K562 (cell line): ENCODE results near the gene DTWD2.

ENCODE experiments used
- CBX1 ChIP-seq: sonication (generic); IDR thresholded peaks from 2 replicates; pipeline ENCODE4 v1.6.1; 2016; ENCODE audit warnings: antibody characterized with exemption, low read depth, mild to moderate bottlenecking
- EZH2 ChIP-seq: IDR thresholded peaks from 2 replicates; pipeline ENCODE4 v1.6.1; 2012; ENCODE audit warnings: low read depth, mild to moderate bottlenecking, inconsistent platforms, low read length, borderline replicate concordance
- FIP1L1 ChIP-seq: fragments of 200-400 bp; formaldehyde crosslinking; IDR thresholded peaks from 2 replicates; pipeline ENCODE4 v1.6.1; 2018; ENCODE audit warnings: mild to moderate bottlenecking, low read depth, low read length; ENCODE audit not compliant: poor library complexity, severe bottlenecking
- FOXA1 ChIP-seq: fragments of 450-650 bp; IDR thresholded peaks from 2 replicates; pipeline ENCODE4 v1.6.1; 2016; ENCODE audit warnings: mild to moderate bottlenecking, borderline replicate concordance
- GABPA ChIP-seq: fragments of 200-800 bp; sonication (Bioruptor generic); conservative IDR thresholded peaks from 2 replicates; pipeline ENCODE4 v1.6.1; 2016; ENCODE audit warnings: low read depth, missing genetic modification characterization, missing compliant biosample characterization
- HCFC1 ChIP-seq: IDR thresholded peaks from 2 replicates; pipeline ENCODE4 v1.6.1; 2012; ENCODE audit warnings: low read depth, low read length, improper control_type of control experiment
- NONO ChIP-seq, 2 experiments: fragments of 200-400 bp in 1 of 2; fragments of 450-650 bp in 1 of 2; formaldehyde crosslinking in 1 of 2; IDR thresholded peaks; 2 replicates each; pipeline ENCODE4 v1.6.1; 2017; ENCODE audit warnings: low read depth in 2 of 2, mild to moderate bottlenecking in 2 of 2, moderate library complexity in 2 of 2, low read length in 1 of 2
- SMAD3 ChIP-seq: fragments of 450-650 bp; formaldehyde crosslinking; conservative IDR thresholded peaks from 2 replicates; pipeline ENCODE4 v1.4.0; 2020; ENCODE audit warnings: mild to moderate bottlenecking
- ZNF384 ChIP-seq: IDR thresholded peaks from 2 replicates; pipeline ENCODE4 v1.6.1; 2012; ENCODE audit warnings: low read depth, low read length, improper control_type of control experiment
- TF ChIP-seq, protein P1 (sequence below), 3 experiments: IDR thresholded peaks in 2 of 3; conservative IDR thresholded peaks in 1 of 3; 2 replicates each; pipeline ENCODE4 v1.5.1; 2011 to 2012; ENCODE audit warnings: low read length in 3 of 3, mild to moderate bottlenecking in 3 of 3, control low read depth in 2 of 3, improper control_type of control experiment in 1 of 3, inconsistent platforms in 1 of 3, low read depth in 1 of 3, mixed read lengths in 1 of 3, moderate library complexity in 1 of 3; ENCODE audit not compliant: insufficient read depth in 2 of 3
- TF ChIP-seq, protein P2 (sequence below): conservative IDR thresholded peaks from 2 replicates; pipeline ENCODE4 v1.6.1; 2011; ENCODE audit warnings: low read depth, mild to moderate bottlenecking, low read length; ENCODE audit not compliant: control insufficient read depth

DNA sequence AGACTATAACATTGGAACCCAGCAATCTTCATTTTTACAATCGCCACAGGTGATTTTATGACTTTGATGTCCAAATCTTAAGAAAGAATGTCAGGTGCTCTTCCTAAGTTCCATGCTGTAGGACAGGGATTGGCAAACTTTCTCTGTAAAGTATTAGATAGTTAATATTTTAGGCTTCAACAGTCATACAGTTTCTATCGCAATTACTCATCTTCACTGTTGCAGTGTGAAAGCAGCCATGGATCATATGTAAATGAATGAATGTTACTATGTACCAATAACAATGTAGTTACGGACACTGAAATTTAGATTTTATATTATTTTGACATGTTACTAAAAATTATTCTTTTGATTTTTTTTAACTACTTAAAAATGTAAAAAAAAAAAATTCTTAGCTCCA, 169.7 kb downstream of the DTWD2 start:
- TF ChIP-seq FIP1L1 (no peak), EZH2 (no peak), SMAD3 (CRISPR knock-in tag) (no peak), GABPA (tag) (no peak), FOXA1 (no peak), CBX1 (no peak), NONO (IDR thresholded peaks at IDR 0.05; ENCODE audit: low read depth in 2 of 2, low read length in 1 of 2) (no peak), ZNF384 (no peak), HCFC1 (no peak)
- TF ChIP-seq, protein P1, sequence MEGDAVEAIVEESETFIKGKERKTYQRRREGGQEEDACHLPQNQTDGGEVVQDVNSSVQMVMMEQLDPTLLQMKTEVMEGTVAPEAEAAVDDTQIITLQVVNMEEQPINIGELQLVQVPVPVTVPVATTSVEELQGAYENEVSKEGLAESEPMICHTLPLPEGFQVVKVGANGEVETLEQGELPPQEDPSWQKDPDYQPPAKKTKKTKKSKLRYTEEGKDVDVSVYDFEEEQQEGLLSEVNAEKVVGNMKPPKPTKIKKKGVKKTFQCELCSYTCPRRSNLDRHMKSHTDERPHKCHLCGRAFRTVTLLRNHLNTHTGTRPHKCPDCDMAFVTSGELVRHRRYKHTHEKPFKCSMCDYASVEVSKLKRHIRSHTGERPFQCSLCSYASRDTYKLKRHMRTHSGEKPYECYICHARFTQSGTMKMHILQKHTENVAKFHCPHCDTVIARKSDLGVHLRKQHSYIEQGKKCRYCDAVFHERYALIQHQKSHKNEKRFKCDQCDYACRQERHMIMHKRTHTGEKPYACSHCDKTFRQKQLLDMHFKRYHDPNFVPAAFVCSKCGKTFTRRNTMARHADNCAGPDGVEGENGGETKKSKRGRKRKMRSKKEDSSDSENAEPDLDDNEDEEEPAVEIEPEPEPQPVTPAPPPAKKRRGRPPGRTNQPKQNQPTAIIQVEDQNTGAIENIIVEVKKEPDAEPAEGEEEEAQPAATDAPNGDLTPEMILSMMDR (IDR thresholded peaks at IDR 0.05 in 2 of 3, conservative IDR thresholded peaks at IDR 0.05 in 1 of 3; ENCODE audit: insufficient read depth in 2 of 3, low read depth in 1 of 3, low read length in 3 of 3), result no peak
- TF ChIP-seq, protein P2, sequence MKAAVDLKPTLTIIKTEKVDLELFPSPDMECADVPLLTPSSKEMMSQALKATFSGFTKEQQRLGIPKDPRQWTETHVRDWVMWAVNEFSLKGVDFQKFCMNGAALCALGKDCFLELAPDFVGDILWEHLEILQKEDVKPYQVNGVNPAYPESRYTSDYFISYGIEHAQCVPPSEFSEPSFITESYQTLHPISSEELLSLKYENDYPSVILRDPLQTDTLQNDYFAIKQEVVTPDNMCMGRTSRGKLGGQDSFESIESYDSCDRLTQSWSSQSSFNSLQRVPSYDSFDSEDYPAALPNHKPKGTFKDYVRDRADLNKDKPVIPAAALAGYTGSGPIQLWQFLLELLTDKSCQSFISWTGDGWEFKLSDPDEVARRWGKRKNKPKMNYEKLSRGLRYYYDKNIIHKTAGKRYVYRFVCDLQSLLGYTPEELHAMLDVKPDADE, result no peak
